Caki2 (cell line): ENCODE data around the gene RBPJ. TPM values are rescaled to one million over a fixed set of nuclear protein-coding genes. Genes with fewer than 3 reads are reported as not detected.
"Not testable (repeated sequence)": the region's sequence is repeated elsewhere in the genome, so short reads cannot be mapped to it uniquely, and the experiment has no call there.

Experiments
- DNase-seq: peaks from one replicate; pipeline ENCODE4 v3.0.0-alpha.2; 2015; ENCODE audit warnings: low read depth
- in situ Hi-C: cut with HindIII; loops from 2 replicates; pipeline ENCODE4 v1.10.0; 2016; ENCODE audit warnings: low sequenced_read_pairs, low pct_unique_long_range_greater_than_20kb, mixed read lengths
- total RNA-seq: library from RNA; depleted of rRNA; stranded (reverse); fragments of >200 nt; shearing (Covaris generic); gene quantifications from 2 replicates; pipeline ENCODE4 v1.2.3, GENCODE V29; 2014; ENCODE audit warnings: low replicate concordance

Gene RBPJ
- total RNA-seq, 1 experiment from 2014 or later = 38.3 TPM

DNA sequence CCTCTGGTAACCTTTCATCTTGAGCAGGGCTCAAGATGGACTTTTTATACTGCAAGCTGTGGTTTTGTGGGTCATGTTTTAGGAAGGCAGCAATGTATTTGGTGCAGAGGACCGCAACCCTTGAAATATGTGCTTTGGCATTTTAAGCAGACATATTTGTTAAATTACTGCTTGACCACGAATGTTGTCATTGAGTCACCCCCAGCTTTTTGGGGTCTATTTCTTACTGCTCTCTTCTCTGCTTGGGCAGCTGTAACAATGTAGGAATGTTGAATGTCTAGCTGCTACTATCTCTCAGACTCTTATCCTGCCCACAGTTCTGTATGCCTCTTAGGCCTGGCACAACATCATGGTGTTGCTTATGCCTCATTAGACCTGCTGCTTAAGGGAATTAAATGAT, 6.0 kb downstream of the RBPJ start:
- in situ Hi-C loops = no loop called here
- DNase-seq = no peak

DNA sequence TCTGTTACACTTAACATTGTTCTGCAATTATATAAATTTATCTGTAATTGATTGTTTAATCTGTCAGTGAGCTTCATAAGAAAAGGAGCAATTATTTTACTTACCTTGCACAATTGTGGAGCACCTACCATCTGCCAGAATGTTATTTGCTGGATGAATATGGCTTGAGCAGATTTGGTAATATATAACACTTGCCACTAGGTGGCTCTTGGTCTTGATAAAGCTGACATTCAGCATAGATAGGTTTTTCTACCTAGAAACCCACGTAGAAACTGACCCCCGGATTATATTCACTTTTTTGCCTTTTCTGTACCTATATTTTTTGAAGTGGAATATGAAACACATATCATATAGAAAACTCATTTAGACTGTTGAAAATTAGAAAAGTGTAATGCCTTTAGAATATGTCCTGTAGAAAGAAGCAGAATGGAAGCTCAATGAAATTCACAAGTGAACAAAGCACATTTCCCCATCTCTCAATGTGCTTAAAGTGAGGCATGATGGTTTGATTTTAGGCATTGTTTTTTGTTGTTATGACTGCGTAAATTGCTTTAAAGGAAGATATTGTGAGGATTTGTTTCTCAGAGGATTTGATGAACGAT, 9.5 kb downstream of the RBPJ start:
- in situ Hi-C loops = no loop called here
- DNase-seq = peak; percentile 54

DNA sequence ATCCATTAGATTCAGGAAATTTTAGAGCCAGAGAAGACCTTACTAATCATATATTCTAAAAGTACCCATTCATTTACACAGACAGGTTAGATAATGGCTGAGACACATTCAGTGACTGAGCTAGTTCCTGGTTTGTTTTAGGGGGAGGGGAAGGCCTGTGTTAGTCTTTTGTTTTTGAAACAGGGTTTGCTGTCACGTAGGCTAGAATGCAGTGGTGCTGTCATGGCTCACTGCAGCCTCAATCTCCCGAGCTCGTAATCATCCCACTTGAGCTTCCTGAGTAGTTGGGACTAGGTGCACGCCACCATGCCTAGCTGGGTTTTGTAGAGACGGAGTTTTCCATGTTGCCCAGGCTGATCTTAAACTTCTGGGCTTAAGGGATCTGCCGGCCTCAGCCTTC, 10.1 kb downstream of the RBPJ start:
- DNase-seq = peak; percentile 79
- in situ Hi-C loops = no loop called here

DNA sequence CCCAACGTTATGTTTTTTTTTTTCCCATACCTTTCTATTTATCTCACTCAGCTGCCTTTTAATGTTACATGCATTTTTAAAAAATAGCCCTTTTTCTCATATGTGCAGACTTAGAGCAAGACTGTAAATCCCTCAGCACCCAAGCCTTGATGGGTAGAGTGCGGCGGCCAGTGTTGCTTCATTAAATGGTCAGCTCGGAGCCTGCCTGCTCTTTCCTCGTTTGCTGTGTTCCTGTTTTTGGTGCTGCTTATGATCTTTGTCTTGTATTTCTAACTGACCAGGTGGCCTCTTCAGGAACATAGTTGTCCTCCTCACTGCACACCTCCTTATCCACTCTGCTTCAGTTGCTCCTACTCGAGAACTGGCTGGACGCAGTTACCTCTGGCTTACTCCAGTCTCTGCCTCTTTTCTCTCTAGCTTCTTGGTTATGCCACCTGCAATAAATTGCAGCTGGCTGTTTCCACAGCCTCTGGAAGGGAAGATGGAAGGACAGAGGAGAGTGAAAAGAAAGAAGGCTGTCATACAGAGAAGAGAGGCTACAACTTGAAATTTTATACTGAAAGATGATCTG, 10.7 kb downstream of the RBPJ start:
- no peak for DNase-seq
- in situ Hi-C loops = no loop called here

DNA sequence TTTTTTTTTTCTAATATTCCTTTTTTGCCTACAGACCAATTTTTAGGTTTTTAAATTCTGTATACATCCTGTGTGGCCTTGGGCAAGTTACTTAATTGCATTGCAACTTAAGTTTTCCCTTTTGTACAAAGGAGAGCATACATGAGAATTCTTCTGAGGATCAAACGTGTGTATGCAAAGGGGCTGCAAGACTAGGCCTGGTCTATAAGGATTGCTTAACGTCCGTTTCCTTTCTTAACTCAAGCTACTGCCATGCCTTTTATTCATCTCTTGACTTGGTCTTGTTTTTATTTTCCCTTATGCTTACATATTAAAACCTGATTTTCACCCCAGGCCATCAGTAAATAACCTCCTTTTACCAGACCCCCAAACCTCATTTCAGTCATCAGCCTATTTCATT, 13.6 kb downstream of the RBPJ start:
- no peak for DNase-seq
- in situ Hi-C loops = no loop called here

DNA sequence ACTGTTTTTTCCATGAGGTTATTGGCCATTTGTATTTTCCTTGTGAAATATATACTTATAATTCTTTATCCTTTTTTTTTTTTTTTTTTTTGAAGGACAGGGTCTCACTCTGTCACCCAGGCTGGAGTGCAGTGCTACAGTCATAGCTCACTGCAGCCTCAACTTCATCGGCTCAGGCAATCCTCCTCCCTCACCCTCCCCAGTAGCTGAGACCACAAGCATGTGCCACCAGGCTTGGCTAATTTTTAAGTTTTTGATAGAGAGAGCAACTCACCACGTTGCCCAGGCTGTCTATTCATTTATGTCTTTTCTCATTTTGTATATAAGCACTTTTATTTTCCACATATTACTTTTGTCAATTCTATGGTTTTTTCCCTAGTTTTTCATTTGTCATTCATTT, 16.8 kb downstream of the RBPJ start:
- DNase-seq = no peak
- in situ Hi-C loops = no loop called here

DNA sequence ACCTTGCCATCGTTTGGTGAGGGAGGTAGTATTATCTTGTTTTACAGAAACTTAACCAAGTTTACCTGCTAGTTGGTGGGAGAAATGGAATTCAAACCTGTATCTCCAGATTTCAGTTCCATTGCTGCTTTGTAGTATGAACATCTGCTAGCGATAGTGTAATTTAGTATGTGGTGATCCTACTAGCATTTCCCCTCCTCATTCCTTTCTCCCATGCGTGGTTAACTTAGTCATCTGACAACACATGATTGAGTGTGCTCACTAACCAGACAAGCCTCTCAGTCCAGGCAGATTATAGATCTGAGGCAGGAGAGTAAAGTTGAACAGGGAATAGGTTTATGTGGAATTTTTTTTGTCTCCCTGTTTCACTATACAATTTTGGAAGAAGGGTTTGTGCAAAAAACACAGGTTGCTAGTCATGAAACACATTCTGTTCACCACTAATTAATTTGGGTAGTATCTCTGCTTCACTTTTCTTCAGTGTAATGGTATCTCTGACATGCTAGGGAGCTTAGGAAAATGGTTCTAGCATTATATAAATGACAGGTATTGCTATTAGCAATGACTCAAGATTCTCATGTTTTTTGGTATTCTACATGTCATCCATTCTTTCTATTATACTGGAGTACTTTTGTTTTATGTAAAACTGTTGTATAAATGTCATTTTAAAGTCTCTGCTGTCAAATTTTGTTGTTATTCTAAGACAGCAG, 21.7 kb downstream of the RBPJ start:
- peak; percentile 66 for DNase-seq

DNA sequence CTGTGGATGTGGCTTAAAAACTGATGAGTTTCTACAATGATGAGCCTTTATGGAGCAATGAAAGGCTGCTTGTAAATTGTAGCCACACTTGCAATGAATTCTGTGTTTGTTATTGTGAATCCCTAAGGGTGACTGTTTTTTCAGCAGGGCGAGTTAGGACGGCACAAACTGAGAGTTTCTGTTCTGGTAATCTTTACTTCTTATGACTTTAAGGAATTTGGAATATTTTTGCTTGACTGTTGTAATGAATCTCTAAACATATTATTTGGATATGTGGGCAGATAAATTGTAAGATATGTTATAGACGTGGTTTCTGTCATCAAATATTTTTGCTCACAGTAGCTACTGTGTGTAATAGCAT, 22.2 kb downstream of the RBPJ start:
- in situ Hi-C loops = no loop called here
- no peak for DNase-seq

More for the DNA sequence above, 21.7 kb downstream of the RBPJ start:
- in situ Hi-C loops = no loop called here

DNA sequence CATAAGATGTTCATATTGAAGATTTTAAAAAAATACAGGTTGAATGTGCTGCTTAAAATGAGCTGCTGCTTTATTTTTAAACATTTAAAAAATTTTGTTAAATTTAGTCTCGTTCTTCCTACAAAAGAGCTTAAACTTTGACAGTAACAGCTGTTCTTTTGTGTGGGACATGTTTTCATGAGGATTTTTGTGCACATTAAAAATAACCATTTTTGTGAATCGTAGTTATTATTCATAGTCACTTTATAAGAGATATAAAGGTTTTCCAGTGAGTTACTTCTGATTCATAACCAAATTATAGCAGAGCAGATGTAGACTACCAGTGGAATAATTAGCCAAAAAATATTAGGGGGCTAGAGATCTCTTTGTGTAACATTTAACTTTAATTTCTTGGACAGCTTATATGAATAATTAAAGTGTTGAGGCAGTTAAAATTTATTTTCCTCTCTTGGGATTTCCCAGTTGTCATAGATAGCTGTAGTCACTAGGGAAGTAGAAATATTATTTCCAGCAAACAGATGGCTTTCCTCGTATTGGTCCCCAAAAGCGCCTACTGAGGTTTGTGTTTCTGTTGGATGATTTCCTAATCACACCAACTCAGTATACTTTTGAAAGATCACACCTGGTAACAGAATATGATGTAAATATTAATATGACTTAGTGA, 24.2 kb downstream of the RBPJ start:
- DNase-seq = no peak
- in situ Hi-C loops = no loop called here

DNA sequence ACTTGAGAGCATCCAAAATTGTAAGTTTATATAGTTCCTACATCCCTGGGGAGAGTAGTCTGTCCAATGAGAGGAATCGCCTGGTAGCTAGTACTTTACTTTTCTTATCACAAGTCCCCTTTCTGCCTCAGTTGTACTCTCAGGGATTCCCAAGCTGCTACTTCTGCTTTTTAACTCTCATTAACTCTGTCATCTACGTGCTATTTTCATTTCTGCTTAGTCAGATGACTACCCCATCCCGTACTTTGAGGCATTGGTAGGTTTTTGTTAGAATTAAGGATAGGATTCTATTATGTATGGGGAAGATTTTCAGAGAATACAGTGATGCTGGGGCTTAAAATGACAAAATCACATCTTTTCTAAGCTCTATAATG, 24.7 kb downstream of the RBPJ start:
- in situ Hi-C loops = no loop called here
- DNase-seq = no peak

DNA sequence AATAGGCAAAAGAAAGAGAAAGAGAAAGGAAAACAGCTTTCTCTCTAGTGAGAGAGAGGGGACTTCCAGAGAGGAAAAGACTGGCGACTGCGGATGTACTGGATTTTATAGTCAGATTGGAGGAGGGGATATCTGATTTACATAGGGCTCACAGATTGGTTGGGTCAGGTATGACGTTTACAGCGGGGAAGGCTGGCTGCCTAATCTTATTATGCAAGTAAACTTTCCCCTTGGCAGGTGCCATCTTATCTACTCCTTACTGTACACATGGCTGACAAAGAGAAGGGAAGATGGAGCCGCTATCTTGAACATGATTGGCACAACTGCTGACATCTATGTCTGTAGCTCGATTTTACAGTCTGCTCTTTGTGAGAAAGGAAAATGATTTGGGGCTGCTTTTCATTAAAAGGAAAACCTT, 25.4 kb downstream of the RBPJ start:
- peak; percentile 85 for DNase-seq
- in situ Hi-C loops = no loop called here

DNA sequence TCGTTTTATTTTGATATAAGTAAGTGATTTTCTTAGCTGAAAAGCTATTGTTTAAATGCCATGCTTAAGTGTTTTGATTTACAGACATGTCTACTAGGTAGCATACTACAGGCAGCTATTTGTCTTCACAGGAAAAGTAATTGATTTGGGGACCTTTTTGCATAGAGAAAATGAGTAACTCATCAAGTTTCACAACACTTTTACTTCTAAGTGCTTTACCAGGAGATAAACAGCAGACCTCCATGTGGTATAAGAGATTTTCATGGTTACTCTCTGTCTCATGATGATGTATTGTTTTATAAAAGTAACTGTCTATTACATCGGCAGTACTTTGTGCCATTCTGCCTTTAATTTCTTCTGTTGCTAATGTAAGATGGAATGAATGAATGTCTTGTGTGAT, 28.7 kb downstream of the RBPJ start:
- no peak for DNase-seq
- in situ Hi-C loops = no loop called here

DNA sequence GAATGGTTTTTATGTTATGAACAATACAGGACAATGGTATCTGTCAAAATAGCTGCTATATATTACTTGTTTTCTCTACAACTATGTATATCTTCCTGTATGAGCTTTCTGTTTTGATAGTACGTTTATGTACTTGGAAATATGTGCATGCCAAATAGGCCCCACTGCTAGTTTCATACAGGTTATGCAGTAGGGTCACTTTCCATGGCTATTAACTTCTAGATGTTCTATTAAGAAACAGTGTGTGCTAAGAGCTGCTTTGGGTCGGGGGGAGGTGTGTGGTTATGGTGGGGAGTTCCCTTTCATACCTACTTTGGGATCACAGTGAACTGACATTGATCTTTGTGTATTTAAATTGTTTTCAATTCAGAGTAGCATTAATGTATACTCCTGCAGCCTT, 30.9 kb downstream of the RBPJ start:
- in situ Hi-C loops = no loop called here
- DNase-seq = no peak

DNA sequence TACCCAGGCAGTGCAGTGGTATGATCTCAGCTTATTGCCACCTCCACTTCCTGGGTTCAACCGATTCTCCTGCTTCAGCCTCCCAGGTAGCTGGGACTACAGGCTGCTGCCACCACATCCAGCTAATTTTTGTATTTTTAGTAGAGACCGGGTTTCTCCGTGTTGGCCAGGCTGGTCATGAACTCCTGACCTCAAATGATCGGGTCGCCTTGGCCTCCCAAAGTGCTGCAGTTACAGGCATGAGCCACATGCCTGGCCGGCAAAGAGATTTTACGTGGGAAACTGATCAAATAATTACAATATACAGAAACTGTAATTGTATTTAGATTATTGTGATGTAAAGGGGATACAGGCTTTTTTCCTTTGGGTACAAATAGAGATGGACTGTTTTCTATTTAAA, 33.7 kb downstream of the RBPJ start:
- in situ Hi-C loops = no loop called here
- no peak for DNase-seq

DNA sequence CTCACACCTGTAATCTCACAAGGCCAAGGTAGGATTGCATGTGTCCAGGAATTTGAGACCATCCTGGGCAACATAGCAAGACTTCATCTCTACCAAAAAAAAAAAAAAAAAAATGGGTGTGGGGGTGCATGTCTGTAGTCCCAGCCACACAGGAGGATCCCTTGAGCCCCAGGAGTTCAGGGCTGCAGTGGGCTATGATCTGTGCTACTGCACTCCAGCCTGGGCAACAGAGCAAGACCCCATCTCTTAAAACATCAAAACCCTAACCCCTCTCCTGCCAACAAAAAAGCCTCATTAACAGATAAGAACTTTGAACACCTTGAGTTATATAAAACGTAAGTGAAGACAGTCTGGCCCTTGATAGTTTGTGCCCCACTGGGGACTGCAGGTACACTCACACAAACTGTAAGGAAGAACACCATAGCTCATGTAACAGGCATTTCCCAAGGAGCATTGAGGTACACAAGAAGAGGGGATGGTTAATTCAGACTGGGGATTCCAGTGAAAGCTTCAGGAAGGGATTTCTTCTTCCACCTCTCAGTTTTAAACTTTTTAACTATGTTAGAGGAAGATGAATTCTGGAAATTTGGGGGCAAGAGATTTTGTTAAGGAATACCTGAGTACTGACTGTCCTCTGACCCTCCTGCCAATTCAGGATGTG, 34.7 kb downstream of the RBPJ start:
- in situ Hi-C loops = no loop called here
- no peak for DNase-seq

DNA sequence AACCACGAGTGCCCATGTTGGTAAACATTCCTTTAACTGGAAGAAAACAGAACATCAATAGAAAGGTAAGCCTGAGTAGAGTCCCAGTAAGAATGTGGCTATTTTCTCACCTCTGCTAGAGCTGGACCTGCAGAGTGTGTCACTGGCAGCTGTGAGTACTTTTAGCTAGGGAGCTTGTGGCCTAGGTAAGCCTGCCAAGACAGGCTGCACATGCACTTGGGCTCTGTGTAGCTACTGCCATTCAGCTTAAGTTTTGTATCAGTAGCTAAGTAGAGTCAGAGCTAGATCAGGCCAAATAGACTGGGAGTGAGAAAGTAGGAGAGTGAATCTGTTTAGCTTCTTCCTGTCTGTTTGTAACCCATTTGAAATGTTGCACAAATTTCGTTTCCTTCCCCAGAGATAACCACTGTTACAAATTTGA, 35.3 kb downstream of the RBPJ start:
- in situ Hi-C loops = no loop called here
- DNase-seq = no peak

DNA sequence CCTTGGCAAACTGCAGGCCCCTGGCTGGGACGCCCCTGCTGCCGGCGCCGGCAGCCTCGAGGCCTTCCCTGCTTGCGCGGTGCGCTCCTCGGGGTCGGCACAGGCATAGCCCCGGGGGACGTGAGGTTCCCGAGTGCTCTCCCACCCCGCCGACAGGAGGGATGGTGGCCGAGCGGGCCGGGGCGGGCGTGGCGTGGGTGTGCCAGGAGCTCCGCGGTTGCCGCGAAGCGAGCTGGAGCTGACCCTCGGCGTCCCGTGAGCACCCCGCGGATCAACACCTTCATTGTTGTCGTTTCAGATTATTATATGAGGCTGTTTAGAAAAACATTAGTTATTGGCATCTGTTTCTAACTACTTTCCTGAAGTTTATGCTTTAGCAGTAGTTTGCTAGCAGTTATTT, 38.7 kb downstream of the RBPJ start:
- in situ Hi-C loops, DNase-seq: not testable (repeated sequence)

DNA sequence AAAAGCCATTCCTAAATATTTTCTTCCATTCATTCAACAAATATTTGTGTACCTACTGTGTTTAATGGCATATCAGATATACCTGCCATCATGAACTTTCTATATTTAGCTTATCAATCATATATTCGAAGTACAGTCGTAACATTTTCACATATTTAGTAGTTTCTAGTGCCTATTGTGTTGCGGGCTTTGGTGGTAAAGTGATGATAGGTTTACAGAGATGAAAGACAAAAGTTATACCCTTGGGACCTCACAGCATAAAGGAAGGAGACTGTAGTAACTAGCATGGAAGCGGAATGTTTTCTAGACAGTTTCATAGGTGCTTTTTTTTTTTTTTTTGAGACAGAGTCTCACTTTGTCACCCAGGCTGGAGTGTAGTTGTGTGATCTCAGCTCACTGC, 39.5 kb downstream of the RBPJ start:
- in situ Hi-C loops = no loop called here
- no peak for DNase-seq

DNA sequence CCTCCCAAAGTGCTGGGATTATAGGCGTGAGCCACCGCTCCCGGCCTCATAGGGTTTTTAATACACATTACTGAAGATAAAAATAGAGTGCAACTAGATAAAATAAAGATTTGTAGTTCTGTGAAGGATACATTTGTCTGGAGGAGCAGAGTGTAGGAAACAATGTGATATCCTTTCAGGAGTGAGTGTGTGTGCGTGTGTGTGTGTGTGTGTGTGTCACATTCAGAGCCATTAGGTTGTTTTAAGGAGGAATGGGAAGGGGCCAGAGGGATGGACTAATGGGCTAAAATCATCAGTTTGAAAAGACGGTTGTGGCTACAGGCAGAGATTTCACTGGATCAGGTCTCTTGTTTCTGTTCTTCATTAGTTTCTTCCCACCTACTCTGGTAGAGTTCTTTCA, 40.0 kb downstream of the RBPJ start:
- in situ Hi-C loops = no loop called here
- DNase-seq = no peak
